IPS-18a (cell line): ENCODE data around the gene ZFAND6.

ENCODE experiments used
- H3K27ac ChIP-seq: one replicate; pipeline ENCODE4 v1.5.1; 2013; ENCODE audit warnings: low read length
- H3K27me3 ChIP-seq: one replicate; pipeline ENCODE4 v1.6.1; 2013; ENCODE audit warnings: mild to moderate bottlenecking, low read length; ENCODE audit not compliant: control insufficient read depth, insufficient read depth
- H3K36me3 ChIP-seq: one replicate; pipeline ENCODE4 v1.6.1; 2013; ENCODE audit warnings: low read depth, low read length; ENCODE audit not compliant: control insufficient read depth
- H3K4me1 ChIP-seq: one replicate; pipeline ENCODE4 v1.6.1; 2013; ENCODE audit warnings: low read depth, low read length; ENCODE audit not compliant: control insufficient read depth
- H3K4me3 ChIP-seq: one replicate; pipeline ENCODE4 v1.5.1; 2013; ENCODE audit warnings: low read length
- H3K9ac ChIP-seq: one replicate; pipeline ENCODE4 v1.6.1; 2013; ENCODE audit warnings: mild to moderate bottlenecking, low read length, moderate library complexity
- H3K9me3 ChIP-seq: one replicate; pipeline ENCODE4 v1.6.1; 2013; ENCODE audit warnings: low read depth, low read length; ENCODE audit not compliant: control insufficient read depth

Gene ZFAND6

GRCh38 chr15:80183886-80184285, 124.4 kb downstream of the ZFAND6 start:
- Histone ChIP-seq H3K9me3 (no peaks in the 10 kb centered on the region), H3K27me3 (no peaks in the 10 kb centered on the region), H3K4me3 (no peak overlapping the region), H3K4me1 (peaks cover 3% of the 10 kb centered on the region), H3K27ac (no peak overlapping the region), H3K36me3 (peaks cover 4% of the 10 kb centered on the region), H3K9ac (no peak overlapping the region)

DNA sequence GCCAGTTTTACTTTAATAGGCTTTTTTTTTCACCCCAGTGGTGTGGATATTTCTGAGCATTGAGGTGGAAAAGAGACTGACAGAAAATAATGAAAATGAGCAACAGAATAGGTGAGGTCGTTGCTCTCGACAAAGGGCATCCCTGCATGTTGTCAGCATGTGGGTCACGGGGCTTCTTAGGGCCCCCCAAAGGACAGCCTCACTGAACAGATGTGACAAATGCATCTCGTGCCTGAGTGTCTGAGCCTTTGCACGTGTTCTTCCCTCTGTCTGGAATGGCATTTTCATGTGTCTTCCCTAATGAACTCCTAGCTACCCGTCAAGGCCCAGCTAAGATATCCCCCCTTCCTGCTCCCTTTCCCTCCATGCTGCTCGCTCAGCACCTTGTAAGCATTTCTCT, 125.1 kb downstream of the ZFAND6 start:
- no peak overlapping the region for H3K27ac ChIP-seq
- H3K9ac ChIP-seq, result no peak overlapping the region
- peaks cover 4% of the 10 kb centered on the region for H3K36me3 ChIP-seq
- no peak overlapping the region for H3K4me3 ChIP-seq
- peaks cover 3% of the 10 kb centered on the region for H3K4me1 ChIP-seq
- H3K9me3 ChIP-seq, result no peaks in the 10 kb centered on the region
- no peaks in the 10 kb centered on the region for H3K27me3 ChIP-seq

DNA sequence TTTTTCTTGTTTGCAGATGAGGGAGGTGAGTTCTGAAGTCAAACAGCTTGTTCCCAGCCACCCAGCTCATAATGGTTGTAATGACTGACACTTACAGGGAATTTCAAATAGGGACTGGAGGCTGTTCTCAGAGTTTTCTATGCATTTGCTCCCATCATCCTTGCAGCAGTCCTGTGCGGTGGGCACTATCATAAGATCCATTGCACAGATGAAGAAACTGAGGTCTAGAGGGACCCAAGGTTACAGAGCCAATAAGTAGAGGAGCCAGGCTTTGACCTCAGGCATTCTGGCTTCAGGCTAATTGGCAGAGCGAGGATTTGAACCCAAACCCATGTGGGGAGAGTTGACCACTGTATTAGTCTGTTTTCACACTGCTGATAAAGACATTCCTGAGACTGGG, 125.7 kb downstream of the ZFAND6 start:
- H3K27me3 ChIP-seq, result no peaks in the 10 kb centered on the region
- no peak overlapping the region for H3K27ac ChIP-seq
- no peaks in the 10 kb centered on the region for H3K9me3 ChIP-seq
- H3K4me3 ChIP-seq, result no peak overlapping the region
- peaks cover 4% of the 10 kb centered on the region for H3K36me3 ChIP-seq
- H3K9ac ChIP-seq, result no peak overlapping the region
- H3K4me1 ChIP-seq, result peaks cover 3% of the 10 kb centered on the region

DNA sequence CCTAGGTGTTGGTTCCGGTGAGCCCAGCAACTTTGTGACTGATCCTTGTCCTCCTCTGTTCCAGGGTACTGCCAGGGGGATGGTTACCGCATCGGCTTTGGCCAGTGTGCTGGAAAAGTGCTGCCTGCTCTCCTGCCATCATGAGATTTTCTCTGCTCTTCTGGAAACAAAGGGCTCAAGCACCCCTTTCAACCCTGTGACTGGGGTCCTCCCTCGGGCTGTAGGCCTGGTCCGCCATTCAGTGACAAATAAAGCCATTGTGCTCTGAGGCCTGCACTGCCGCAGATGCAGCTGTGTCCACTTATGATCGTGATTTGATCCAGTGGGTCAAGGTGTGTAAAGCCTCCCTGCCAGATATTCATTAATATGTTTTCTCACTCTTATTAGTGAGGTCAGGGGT, 126.6 kb downstream of the ZFAND6 start:
- Histone ChIP-seq H3K36me3 (peaks cover 4% of the 10 kb centered on the region), H3K4me3 (no peak overlapping the region), H3K4me1 (peaks cover 3% of the 10 kb centered on the region), H3K27ac (no peak overlapping the region), H3K27me3 (no peaks in the 10 kb centered on the region), H3K9ac (no peak overlapping the region), H3K9me3 (no peaks in the 10 kb centered on the region)

DNA sequence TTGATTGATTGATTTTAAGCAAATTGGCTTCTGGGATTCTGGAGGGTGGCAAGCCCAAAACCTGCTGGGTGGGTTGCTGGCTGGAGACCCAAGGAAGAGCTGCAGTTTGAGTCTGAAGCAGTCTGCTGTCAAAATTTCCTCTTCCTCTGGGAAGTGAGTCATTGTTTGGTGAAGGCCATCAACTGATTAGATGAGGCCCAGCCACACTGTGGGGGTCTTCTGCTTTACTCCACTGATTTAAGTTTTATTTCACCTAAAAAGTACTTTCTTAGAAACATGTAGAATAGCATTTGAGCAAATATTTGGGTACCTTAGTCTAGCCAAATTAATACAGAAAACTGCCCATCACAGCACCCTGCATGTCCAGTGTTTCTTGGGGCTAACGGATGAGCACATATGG, 127.1 kb downstream of the ZFAND6 start:
- no peaks in the 10 kb centered on the region for H3K27me3 ChIP-seq

More for the DNA sequence above, 127.1 kb downstream of the ZFAND6 start:
- H3K36me3 ChIP-seq, result peaks cover 4% of the 10 kb centered on the region
- H3K4me1 ChIP-seq, result peaks cover 3% of the 10 kb centered on the region
- no peak overlapping the region for H3K9ac ChIP-seq
- H3K27ac ChIP-seq, result no peak overlapping the region
- no peak overlapping the region for H3K4me3 ChIP-seq
- no peaks in the 10 kb centered on the region for H3K9me3 ChIP-seq
